NCI-H1092 (cell line): ENCODE measurements around the gene CTIF.

Experiments
- DNase-seq: peaks from one replicate; lab custom pipeline; 2025; lab: John Stamatoyannopoulos, UW

CTIF gene

DNA sequence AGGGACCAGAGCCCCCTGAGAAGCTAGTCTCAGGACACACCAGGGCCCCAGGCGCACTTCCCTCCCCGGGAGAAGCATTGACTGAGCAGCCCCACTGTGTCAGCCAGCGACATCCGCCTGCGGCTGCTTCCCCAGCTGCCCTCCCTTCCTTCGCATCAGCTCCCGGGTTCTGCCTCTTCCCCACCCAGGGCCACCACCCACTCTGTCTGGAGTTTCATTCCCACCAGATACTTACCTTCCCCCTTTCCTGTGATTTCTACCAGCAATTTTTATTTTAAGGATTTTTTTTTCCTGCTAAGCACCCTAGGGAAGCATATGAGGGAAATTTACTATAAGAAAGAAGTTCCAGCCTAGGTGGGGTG, 312.7 kb downstream of the CTIF start:
- DNase-seq: no peak

DNA sequence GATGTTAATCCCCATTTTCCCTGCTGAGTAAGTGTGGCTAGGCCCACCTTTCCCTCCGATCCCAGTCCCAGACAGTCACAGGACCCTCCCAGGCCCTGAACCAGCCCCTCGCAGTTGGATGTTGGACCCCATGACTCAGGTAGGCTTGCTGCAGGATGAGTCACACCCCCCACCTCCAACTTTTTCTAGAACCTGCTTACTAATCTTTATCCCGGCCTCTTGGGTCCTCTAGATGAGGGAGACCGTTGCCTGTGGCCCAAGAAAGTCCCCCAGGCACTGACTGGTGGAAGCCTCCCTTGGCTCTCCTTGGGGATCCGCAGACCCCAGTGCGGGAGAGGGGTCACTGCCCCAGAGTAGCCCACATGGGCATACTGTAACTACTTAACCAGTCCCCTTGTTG, 313.5 kb downstream of the CTIF start:
- no peak for DNase-seq

- no peak for DNase-seq
Observed at GRCh38 chr18:48852794-48853193, 314.0 kb downstream of the CTIF start.

DNA sequence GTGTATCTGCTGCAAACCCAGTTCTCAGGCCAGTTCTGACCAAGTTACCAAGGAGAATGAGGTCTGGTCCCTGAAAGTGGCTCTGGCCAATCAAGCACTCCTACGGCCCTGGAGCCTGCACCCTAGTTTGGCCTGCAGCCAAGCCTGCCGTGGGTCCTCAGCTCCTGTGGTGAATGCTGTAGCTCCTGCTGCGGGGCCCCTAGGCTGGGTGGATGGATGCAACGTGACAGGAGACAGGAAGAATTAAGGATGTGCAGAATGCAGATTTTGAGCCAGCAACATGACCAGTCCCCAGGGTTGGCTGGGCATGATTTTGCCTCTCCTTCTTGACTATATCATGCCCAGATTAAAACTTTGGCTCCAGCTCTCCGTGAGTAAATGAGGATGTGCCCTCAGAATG, 314.8 kb downstream of the CTIF start:
- DNase-seq: peak; percentile 28

GRCh38 chr18:48854780-48855179, 315.9 kb downstream of the CTIF start:
- no peak for DNase-seq

DNA sequence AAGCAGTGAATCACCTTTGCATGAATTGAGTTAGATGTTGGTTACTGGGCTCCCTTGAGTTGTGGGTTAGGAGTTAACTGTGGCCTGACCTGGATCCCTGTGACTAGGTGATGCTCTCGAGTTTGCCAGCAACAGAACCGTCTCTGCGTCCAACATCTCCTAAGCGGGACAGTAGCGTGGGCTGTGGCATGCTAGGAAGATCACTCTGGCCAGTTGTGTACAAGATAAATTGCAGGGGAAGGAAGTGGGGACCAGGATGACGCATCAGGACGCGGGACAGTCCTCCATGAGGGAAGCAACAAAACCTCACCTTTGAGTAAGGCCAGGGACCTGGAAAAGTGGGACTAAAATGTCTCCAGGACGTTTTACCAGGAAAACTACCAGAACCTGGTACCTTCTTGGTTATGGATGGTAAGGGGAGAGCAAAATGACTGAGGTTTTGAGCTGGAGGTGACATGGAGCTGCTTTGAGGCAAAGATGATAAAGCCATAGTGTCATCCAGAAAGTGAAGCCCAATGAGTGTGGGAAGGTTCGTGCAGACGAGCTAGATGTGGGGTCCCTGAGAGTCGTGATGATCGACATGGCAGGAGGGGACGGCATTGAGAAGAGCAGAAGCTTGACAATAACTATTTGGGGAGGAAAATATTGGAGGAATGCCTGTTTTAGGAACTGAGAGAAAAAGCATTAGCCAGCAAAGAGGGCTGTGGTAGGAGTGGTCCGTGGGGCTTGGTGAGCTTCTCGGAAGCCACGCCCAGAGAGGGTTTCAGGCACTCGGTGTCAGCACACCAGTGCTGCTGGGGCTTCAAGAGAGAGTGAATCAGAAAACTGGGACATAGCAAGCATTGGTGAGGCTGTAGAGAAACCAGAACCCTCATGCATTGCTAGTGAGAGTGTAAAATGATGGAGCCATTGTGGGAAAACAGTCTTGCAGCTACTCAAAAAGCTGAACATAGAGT, 316.9 kb downstream of the CTIF start:
- no peak for DNase-seq

DNA sequence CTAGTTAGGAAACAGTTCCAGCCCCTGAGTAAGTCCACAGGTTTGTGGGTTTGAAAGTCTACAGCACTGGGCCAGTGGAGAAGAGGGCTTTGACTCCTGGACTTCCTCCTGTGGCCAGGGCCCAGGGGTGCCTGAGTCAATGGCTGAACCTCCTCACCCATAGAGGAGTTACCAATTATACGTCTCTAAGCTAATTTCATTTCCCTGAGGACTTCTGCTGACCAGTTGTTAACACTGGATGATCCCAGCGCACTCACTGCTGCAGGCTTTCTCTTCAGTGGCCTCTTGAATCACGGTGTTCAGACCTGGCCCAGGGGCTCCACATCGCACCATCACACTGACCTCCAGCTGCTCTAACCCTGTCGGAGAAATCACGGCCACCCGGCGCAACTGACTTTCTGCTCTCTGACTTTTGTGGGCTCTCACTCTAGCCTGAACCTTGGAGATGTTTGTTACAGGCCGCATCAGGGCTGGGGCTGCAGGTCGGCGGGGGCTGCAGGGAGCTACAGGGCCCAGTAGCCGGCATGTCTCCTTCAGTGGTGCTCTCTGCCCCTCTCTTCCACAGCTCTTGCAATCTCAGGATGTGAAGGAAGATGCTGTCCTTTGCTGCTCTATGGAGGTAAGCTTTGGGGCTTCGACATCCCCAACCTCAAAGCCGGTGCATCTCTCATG, 318.3 kb downstream of the CTIF start:
- DNase-seq: no peak

- DNase-seq: no peak
Observed at GRCh38 chr18:48858676-48859075, 319.8 kb downstream of the CTIF start.

GRCh38 chr18:48859311-48860268, 320.8 kb downstream of the CTIF start:
- peak; percentile 94 for DNase-seq

- DNase-seq: peak; percentile 63
Observed at GRCh38 chr18:48860269-48861180, 321.7 kb downstream of the CTIF start.

DNA sequence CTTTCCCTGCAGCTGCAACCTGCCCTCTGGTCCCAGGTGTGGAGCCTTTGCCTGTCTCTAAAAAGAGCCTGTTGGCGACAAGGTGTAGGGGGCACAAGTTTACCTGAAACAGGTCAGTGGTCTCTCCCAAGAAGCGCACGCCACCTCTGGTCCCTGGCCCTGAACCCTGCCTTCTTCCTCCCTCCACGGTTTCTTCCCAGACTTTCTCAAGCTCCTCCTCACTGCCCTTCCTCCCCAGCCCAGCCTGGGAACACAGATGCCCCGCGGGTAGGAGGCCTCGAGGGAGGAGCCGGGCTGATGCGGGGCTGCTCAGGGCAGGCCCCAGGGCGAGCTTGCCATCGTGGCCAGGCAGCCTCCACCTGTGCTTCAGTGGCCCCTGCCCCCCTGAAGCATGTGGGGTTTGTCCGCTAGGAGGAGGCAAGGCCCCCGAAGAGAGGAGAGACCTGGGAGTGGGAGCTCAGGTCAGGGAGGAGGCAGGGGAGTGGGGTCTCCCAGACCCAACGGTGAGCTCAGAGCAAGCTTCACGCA, 322.4 kb downstream of the CTIF start:
- no peak for DNase-seq

GRCh38 chr18:48862132-48862531, 323.3 kb downstream of the CTIF start:
- no peak for DNase-seq

DNA sequence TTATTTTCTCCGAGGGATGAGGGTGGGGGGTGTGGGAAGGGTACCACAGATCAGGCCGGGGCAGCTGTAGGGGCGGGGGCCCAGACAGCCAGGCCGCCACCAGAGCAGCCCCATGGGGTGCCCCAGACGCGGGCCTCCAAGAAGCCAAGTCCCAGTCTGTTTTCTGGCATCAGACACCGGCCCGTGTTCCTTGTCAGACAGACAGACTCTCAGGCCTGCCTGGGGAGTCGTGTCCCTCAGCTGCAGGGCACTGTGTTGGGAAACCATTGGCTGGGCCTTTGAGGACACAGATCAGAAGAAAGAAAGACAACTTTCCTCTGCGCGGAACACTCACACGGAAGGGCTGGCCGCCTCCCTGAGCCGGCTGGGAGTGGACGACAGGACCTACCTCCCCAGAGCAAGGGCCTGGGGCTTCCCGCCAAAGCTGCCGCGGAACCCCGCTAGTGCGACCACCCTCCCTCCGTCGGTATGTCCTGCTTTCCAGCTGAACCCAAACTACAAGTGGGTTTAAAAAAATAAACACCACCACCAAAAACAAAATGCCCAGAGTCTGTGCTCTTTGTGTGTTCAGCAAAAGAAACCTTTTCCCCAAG, 323.9 kb downstream of the CTIF start:
- DNase-seq: no peak

DNA sequence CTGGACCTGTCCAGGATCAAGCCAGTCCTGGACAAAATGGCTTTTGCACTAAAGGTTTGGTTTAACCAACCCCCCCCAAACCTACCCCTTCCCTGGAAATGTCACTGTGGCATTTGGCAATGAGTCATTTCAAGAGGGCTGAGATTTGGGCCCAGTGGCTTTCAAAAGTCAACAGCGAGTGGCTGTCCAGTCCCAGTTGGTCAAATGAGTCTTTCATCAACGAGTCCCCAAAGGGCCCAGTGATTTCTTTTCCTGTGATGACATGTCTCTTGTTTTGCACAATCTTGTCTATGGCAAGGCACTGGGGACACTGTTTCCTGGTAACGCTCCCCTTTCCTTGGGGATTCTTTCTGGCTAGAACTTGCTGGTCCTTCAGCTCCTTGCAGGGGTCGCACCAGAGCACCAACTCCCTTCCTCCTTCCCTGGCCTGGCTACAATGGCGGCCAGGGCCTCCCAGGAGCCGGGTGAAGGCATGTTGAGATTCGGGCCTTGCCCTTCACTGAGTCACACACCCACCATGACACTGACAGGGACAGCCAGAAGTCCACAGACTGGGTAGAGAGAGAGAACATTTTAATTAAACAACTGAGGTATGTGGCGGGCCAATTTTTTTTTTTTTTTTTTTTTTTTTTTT, 324.7 kb downstream of the CTIF start:
- no peak for DNase-seq

GRCh38 chr18:48864876-48865275, 326.0 kb downstream of the CTIF start:
- no peak for DNase-seq

- DNase-seq: peak; percentile 95
Observed at GRCh38 chr18:48866028-48866733, 327.4 kb downstream of the CTIF start.

- no peak for DNase-seq
Observed at GRCh38 chr18:48866856-48867255, 328.0 kb downstream of the CTIF start.

DNA sequence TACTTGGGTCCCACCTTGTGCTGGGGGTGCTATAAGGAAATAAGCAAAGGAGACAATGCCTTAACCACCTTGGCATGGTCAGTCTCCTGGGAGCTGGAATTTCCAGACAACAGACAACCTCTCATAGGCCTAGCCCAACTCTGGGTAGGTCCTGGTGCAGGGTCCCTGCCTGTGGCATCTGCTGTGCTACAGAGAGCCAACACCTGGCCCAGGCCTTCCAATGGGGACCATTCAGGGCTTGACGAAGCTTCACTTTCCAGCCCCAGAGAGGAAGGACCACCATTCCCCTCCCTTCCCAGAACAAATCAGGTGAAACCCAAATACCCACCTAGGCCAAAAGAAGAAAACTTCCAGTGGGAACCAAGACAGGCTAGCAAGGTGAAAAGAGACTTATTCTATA, 329.1 kb downstream of the CTIF start:
- DNase-seq: no peak
